SU-DHL-6 (cell line): ENCODE results near the gene SELENON.

ENCODE experiments used
- H2AFZ ChIP-seq: fragments of 200-600 bp; sonication (generic); 2 replicates; pipeline ENCODE4 v1.6.1; 2014; ENCODE audit warnings: low read depth, mild to moderate bottlenecking, moderate library complexity, mixed read lengths, antibody characterized with exemption, low read length; ENCODE audit not compliant: severe bottlenecking
- H3F3A ChIP-seq: fragments of 200-600 bp; shearing (Covaris generic); 2 replicates; pipeline ENCODE4 v1.6.0; 2016; ENCODE audit warnings: antibody characterized with exemption, mild to moderate bottlenecking; ENCODE audit not compliant: insufficient read depth
- H3K27ac ChIP-seq: fragments of 200-600 bp; sonication (generic); 2 replicates; pipeline ENCODE4 v1.5.1; 2016; ENCODE audit warnings: low read depth, mild to moderate bottlenecking, low read length, moderate library complexity, mixed read lengths
- H3K27me3 ChIP-seq: fragments of 200-600 bp; sonication (generic), shearing (Covaris generic); 2 replicates; pipeline ENCODE4 v1.6.0; 2014; ENCODE audit warnings: mild to moderate bottlenecking, low read length
- H3K36me3 ChIP-seq: fragments of 200-600 bp; sonication (generic); 2 replicates; pipeline ENCODE4 v1.6.1; 2014; ENCODE audit warnings: mild to moderate bottlenecking, low read length, mixed read lengths
- H3K4me2 ChIP-seq: fragments of 300-600, 200-600 bp; shearing (Covaris generic), sonication (generic); 2 replicates; pipeline ENCODE4 v1.6.0; 2014; ENCODE audit warnings: low read length, low read depth, mild to moderate bottlenecking; ENCODE audit not compliant: poor library complexity, severe bottlenecking
- H3K4me3 ChIP-seq: fragments of 200-600 bp; sonication (generic); 2 replicates; pipeline ENCODE4 v1.5.1; 2014; ENCODE audit warnings: antibody characterized with exemption, low read length, mild to moderate bottlenecking, mixed read lengths; ENCODE audit not compliant: insufficient read depth, poor library complexity, severe bottlenecking
- H3K79me2 ChIP-seq: fragments of 200-600 bp; sonication (generic); 2 replicates; pipeline ENCODE4 v1.6.1; 2014; ENCODE audit warnings: mild to moderate bottlenecking, low read length, moderate library complexity; ENCODE audit not compliant: insufficient read depth
- H3K9ac ChIP-seq: fragments of 200-600 bp; sonication (generic); 2 replicates; pipeline ENCODE4 v1.7.0; 2014; ENCODE audit warnings: mild to moderate bottlenecking, low read length
- H3K9me2 ChIP-seq: fragments of 200-600 bp; sonication (generic); replicated peaks from 2 replicates; pipeline ENCODE4 v1.6.1; 2014; ENCODE audit warnings: low read length; ENCODE audit not compliant: insufficient read depth
- H3K9me3 ChIP-seq: fragments of 200-600 bp; sonication (generic); 2 replicates; pipeline ENCODE4 v1.6.1; 2014; ENCODE audit warnings: low read length, mixed read lengths; ENCODE audit not compliant: insufficient read depth
- H4K20me1 ChIP-seq: fragments of 200-600 bp; sonication (generic); 2 replicates; pipeline ENCODE4 v1.6.1; 2014; ENCODE audit warnings: low read depth, mild to moderate bottlenecking, antibody characterized with exemption, low read length, moderate library complexity, mixed read lengths
- CTCF ChIP-seq: fragments of 200-600 bp; sonication (generic); IDR thresholded peaks from one replicate; pipeline ENCODE4 v1.5.1; 2017; ENCODE audit warnings: antibody characterized with exemption, mild to moderate bottlenecking, low read length, moderate library complexity; ENCODE audit not compliant: insufficient read depth, poor library complexity, severe bottlenecking
- EZH2phosphoT487 ChIP-seq: fragments of 200-600 bp; sonication (generic), shearing (Covaris generic); conservative IDR thresholded peaks from 2 replicates; pipeline ENCODE4 v1.6.1; 2018; ENCODE audit warnings: mild to moderate bottlenecking, antibody characterized with exemption, low read length, moderate library complexity, mixed read lengths

Gene SELENON

GRCh38 chr1:25766721-25767436 is 33.1 kb upstream of the SELENON start:
- Histone ChIP-seq H3K9me2 (no peaks in the 10 kb centered on the region), H4K20me1 (no peaks in the 10 kb centered on the region), H3K9ac (no peak overlapping the region), H3K27me3 (no peaks in the 10 kb centered on the region), H3K4me3 (no peak overlapping the region), H2AFZ (no peak overlapping the region), H3K9me3 (no peaks in the 10 kb centered on the region), H3K27ac (no peak overlapping the region), H3K79me2 (no peaks in the 10 kb centered on the region), H3K4me2 (no peak overlapping the region), H3F3A (no peaks in the 10 kb centered on the region), H3K36me3 (no peaks in the 10 kb centered on the region)
- no peak for TF ChIP-seq CTCF
- TF ChIP-seq EZH2phosphoT487: no peak

- no peaks in the 10 kb centered on the region for H3K36me3 ChIP-seq
- H3K27me3 ChIP-seq: no peaks in the 10 kb centered on the region
- no peaks in the 10 kb centered on the region for H3F3A ChIP-seq
- no peaks in the 10 kb centered on the region for H4K20me1 ChIP-seq
- no peak overlapping the region for H3K4me3 ChIP-seq
- H3K9me3 ChIP-seq: no peaks in the 10 kb centered on the region
- no peaks in the 10 kb centered on the region for H3K79me2 ChIP-seq
- H3K27ac ChIP-seq: no peak overlapping the region
- TF ChIP-seq EZH2phosphoT487 (no peak), CTCF (no peak)
- H3K9ac ChIP-seq: no peak overlapping the region
- H3K4me2 ChIP-seq: no peak overlapping the region
- no peak overlapping the region for H2AFZ ChIP-seq
- H3K9me2 ChIP-seq: no peaks in the 10 kb centered on the region
Observed at GRCh38 chr1:25767437-25767770, 32.6 kb upstream of the SELENON start.

GRCh38 chr1:25768999-25769398 is 31.0 kb upstream of the SELENON start:
- Histone ChIP-seq H3F3A (no peaks in the 10 kb centered on the region), H3K4me3 (no peak overlapping the region), H3K9ac (no peak overlapping the region), H3K9me3 (no peaks in the 10 kb centered on the region), H2AFZ (no peak overlapping the region), H4K20me1 (no peaks in the 10 kb centered on the region), H3K27ac (no peak overlapping the region), H3K79me2 (no peaks in the 10 kb centered on the region), H3K27me3 (no peaks in the 10 kb centered on the region), H3K36me3 (no peaks in the 10 kb centered on the region), H3K4me2 (no peak overlapping the region), H3K9me2 (no peaks in the 10 kb centered on the region)
- no peak for TF ChIP-seq CTCF
- no peak for TF ChIP-seq EZH2phosphoT487
